NCI-H1436 treated with DMSO at 0.1 percent for 48 hours (cell line): ENCODE data around the gene RNF20.
"Not testable (repeated sequence)": the region's sequence is repeated elsewhere in the genome, so short reads cannot be mapped to it uniquely, and the experiment has no call there.

Experiments used
- DNase-seq: peaks from one replicate; lab custom pipeline; 2025; lab: John Stamatoyannopoulos, UW

RNF20 gene

GRCh38 chr9:101587332-101588043, 53.8 kb downstream of the RNF20 start:
- DNase-seq = no peak

GRCh38 chr9:101590074-101590473, 56.4 kb downstream of the RNF20 start:
- not testable (repeated sequence) for DNase-seq

GRCh38 chr9:101590901-101591300, 57.2 kb downstream of the RNF20 start:
- no peak for DNase-seq

GRCh38 chr9:101591787-101592446, 58.3 kb downstream of the RNF20 start:
- DNase-seq = no peak

GRCh38 chr9:101592788-101593187, 59.1 kb downstream of the RNF20 start:
- no peak for DNase-seq

GRCh38 chr9:101593345-101593744, 59.7 kb downstream of the RNF20 start:
- no peak for DNase-seq

GRCh38 chr9:101594796-101595195, 61.1 kb downstream of the RNF20 start, which contains the start of gene PPP3R2:
TSS of gene PPP3R2 (minus strand) at chr9:101594969. CDS start at chr9:101594921, 48 bp downstream.
- no peak for DNase-seq

- DNase-seq = no peak
Observed at GRCh38 chr9:101601904-101602765, 68.5 kb downstream of the RNF20 start.

GRCh38 chr9:101604296-101604695, 70.6 kb downstream of the RNF20 start:
- no peak for DNase-seq

- no peak for DNase-seq
Observed at GRCh38 chr9:101605547-101605946, 71.9 kb downstream of the RNF20 start.
